GM06990 (cell line): ENCODE results near the gene OTOA.
"Not testable (repeated sequence)": the region's sequence is repeated elsewhere in the genome, so short reads cannot be mapped to it uniquely, and the experiment has no call there.

Experiments used
- DNase-seq: peaks from one replicate; pipeline ENCODE4 v3.0.0-alpha.2; 2011; ENCODE audit not compliant: insufficient read length; ENCODE audit errors: extremely low read depth
- H3K27me3 ChIP-seq: replicated peaks from 2 replicates; pipeline ENCODE4 v1.6.0; 2011; ENCODE audit warnings: low read length; ENCODE audit not compliant: control insufficient read depth, insufficient read depth
- H3K36me3 ChIP-seq: 2 replicates; pipeline ENCODE4 v1.5.1; 2011; ENCODE audit warnings: low read length; ENCODE audit not compliant: control insufficient read depth, insufficient read depth
- H3K4me3 ChIP-seq: replicated peaks from 2 replicates; pipeline ENCODE4 v1.5.1; 2011; ENCODE audit warnings: low read depth, mild to moderate bottlenecking, control low read depth, low read length
- TF ChIP-seq, protein P1 (sequence below): IDR thresholded peaks from 2 replicates; pipeline ENCODE4 v1.5.1; 2011; ENCODE audit warnings: low read length, control low read depth, mild to moderate bottlenecking, inconsistent platforms; ENCODE audit not compliant: insufficient read depth, poor library complexity, severe bottlenecking

OTOA gene

DNA sequence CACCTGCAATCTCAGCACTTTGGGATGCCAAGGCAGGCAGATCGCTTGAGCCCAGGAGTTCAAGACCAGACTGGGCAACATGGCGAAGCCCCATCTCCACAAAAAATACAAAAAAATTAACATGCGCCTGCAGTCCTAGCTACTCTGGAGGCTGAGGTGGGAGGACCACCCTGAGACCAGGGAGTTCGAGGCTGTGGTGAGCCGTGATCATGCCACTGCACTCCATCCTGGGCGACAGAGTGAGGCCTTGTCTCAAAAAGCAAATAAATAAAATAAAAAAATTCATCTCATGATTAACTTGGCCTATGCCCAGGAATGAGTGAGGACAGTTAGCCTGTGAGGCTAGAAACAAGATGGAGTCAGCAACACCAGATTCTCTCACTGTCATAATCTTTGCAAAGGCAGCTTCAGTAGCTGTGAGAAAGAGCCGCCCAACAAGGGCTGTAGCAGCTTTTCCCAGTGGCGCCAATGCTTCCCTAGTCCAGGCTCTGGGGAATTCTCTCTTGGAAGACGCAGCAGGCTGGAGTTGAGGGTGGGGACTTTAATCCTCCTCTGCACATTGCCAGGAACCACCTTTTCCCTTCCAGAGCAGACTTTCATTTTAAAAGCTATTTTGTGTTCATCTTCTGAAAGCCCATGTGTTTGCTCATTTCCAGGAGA is 108.9 kb downstream of the OTOA start:
- H3K4me3 ChIP-seq, DNase-seq: not testable (repeated sequence)

DNA sequence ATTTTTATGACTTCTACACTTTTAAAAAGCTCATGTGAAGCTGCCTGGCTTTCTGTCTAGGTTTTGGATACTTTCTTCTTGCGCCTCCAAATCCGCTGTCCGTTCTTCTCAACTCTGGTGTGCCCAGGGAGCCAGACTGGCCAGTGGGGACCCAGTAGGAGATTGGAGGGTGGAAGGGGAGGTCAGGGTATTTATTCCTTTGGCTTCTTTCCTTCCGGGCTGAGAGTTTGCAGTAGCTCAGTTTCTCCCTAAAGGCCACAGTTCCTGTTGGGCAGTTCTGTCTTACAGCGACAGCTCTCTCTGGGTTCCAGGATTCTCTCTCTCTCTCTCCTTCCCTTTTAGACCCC is 109.4 kb downstream of the OTOA start:
- not testable (repeated sequence) for DNase-seq, H3K27me3 ChIP-seq

More for the DNA sequence above, 108.9 kb downstream of the OTOA start:
- H3K27me3 ChIP-seq, H3K36me3 ChIP-seq: not testable (repeated sequence)

DNA sequence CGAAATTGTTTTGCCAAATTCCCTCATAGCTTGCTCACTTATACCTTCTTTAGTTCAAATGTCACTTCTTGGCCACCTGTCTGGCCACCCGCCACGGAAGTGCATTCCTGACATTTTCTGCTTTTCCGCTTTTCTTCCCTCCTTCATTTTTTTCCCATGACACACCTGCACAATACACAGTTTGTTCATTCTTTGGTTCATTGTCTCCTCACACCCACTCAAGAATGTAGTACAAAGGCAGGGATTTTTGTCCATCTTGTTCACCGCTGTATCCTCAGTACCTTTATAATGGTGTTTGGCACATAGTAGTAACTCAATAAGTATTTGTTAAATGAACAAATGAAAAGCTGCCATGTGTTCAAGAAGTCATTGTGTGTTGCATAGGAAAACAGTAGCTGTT is 116.8 kb downstream of the OTOA start:
- not testable (repeated sequence) for H3K4me3 ChIP-seq, DNase-seq, H3K36me3 ChIP-seq, H3K27me3 ChIP-seq

More for the DNA sequence above, 109.4 kb downstream of the OTOA start:
- not testable (repeated sequence) for H3K36me3 ChIP-seq, H3K4me3 ChIP-seq

DNA sequence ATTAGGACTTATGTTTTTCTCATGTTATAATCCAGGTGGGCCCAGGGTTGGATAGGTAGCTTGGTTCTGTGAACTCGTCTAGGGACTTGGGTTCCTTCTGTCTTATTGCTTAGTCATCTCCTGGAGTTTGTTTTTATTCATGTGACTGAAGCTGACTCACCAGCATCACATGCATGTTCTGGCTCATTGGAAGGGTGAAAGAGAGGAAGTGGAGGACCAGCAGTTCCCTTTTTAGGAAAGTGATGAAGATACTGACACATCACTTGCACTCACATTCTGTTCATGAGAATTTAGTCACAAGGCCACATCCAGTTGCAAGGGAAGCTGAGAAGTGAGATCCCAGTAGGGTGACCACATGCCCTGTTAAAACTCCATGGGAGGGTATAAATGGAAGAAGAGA is 126.7 kb downstream of the OTOA start:
- DNase-seq, H3K4me3 ChIP-seq, H3K36me3 ChIP-seq, H3K27me3 ChIP-seq: not testable (repeated sequence)

DNA sequence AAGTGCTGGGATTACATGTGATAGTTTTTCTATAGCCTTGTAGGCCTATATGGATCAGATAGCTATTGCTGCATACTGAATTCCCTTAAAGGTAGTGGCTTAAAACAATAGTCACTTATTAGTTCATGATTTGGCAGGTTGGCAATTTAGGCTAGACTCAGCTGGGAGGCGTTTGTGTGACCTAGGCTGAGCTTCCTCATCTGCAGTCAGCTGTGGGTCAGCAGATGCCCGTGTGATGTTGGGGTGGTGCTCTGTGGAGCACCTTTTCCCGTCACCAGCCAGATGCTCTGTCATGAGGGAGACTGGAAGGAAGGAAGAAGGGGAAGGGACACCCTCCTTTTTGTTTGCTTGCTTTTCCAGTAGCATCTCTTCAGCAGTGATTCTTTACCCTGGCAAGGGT is 129.5 kb downstream of the OTOA start:
- H3K36me3 ChIP-seq, H3K27me3 ChIP-seq, DNase-seq, H3K4me3 ChIP-seq: not testable (repeated sequence)

DNA sequence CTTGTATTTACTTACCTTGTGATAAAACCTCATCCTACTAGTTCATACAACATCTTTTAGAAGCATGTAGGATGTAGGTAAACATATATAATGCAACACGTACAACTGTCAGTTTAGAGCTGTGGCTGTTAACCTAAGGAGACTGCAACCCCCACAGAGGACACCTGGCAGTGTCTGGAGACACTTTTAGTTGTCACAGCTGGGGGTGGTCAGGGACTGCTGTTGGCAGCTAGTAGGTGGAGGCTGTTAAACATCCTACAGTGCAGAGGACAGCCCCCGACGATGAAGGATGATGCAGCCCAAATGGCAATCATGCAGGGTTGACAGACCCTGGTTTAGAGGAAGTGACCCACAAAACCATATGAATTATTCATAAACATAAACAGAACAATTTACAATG is 134.8 kb downstream of the OTOA start:
- not testable (repeated sequence) for H3K4me3 ChIP-seq, H3K36me3 ChIP-seq, DNase-seq, H3K27me3 ChIP-seq

DNA sequence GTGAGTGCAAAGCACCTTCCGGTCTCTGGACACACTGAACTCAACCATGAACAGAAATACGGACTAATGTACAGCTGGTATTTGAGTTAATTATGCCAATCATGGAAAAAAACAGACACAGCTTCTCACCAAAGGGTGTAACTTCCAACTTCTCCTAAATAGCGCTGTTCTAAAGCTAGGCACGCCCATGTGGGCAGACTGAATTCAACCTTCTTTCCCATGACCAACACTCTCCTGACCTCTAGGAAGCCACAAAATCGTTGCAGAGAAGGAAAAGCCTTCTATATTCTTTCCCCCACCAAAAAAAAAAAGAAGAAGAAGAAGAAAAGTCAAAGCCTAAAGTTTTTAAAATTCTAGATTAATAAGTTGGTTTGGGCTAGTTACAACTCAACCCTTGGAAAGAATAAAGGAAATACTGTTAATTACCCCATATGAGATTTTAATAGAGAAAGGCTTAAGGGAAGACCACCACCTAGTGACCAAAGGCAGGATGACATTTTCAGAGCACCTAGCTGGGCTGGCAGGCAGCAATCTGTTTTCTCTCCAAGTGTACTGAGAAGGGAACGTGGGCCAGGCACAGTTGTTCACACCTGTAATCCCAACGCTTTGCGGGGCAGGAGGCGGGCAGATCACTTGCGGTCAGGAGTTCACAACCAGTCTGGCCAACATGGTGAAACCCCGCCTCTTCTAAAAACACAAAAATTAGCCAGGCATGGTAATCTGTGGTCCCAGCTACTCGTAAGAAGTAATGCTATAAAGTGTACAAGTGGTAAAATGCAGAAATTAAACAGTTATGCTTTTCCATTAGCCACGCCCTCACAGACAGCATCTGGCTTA is 138.0 kb downstream of the OTOA start:
- not testable (repeated sequence) for H3K4me3 ChIP-seq, DNase-seq

DNA sequence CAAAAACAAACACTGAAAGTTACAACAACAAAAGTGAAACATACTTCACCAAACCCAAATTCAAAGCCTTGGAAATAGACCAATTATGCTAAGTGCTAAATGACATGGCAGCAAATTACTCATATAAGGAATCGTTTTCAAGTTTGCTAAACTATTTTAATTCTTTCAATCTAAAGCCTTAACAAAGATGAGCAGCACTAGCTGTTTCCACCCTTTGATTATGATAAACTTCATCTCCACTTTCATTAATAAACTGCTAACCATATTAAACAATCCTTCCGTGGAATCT is 138.6 kb downstream of the OTOA start:
- H3K27me3 ChIP-seq, H3K36me3 ChIP-seq, DNase-seq, H3K4me3 ChIP-seq: not testable (repeated sequence)

More for the DNA sequence above, 138.0 kb downstream of the OTOA start:
- not testable (repeated sequence) for H3K27me3 ChIP-seq, H3K36me3 ChIP-seq
- TF ChIP-seq, protein P1, sequence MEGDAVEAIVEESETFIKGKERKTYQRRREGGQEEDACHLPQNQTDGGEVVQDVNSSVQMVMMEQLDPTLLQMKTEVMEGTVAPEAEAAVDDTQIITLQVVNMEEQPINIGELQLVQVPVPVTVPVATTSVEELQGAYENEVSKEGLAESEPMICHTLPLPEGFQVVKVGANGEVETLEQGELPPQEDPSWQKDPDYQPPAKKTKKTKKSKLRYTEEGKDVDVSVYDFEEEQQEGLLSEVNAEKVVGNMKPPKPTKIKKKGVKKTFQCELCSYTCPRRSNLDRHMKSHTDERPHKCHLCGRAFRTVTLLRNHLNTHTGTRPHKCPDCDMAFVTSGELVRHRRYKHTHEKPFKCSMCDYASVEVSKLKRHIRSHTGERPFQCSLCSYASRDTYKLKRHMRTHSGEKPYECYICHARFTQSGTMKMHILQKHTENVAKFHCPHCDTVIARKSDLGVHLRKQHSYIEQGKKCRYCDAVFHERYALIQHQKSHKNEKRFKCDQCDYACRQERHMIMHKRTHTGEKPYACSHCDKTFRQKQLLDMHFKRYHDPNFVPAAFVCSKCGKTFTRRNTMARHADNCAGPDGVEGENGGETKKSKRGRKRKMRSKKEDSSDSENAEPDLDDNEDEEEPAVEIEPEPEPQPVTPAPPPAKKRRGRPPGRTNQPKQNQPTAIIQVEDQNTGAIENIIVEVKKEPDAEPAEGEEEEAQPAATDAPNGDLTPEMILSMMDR, result peak; percentile 39
